NCI-H1092 (cell line): ENCODE results near the gene FEZF1.

Experiments
- DNase-seq: peaks from one replicate; lab custom pipeline; 2025; lab: John Stamatoyannopoulos, UW

FEZF1 gene

GRCh38 chr7:122304319-122304975, at the start of gene FEZF1:
Gene FEZF1 (minus strand): TSS chr7:122304750. CDS start chr7:122304437, 313 bp downstream.
- no peak for DNase-seq

GRCh38 chr7:122352454-122352853, 47.9 kb upstream of the FEZF1 start:
- no peak for DNase-seq

GRCh38 chr7:122350701-122351100, 46.2 kb upstream of the FEZF1 start:
- no peak for DNase-seq

GRCh38 chr7:122344303-122344620, 39.7 kb upstream of the FEZF1 start:
- DNase-seq = no peak

GRCh38 chr7:122343601-122344302, 39.2 kb upstream of the FEZF1 start:
- no peak for DNase-seq

GRCh38 chr7:122340427-122340826, 35.9 kb upstream of the FEZF1 start:
- no peak for DNase-seq

- DNase-seq = no peak
These were observed 34.8 kb upstream of the FEZF1 start for GRCh38 chr7:122339145-122339904.

GRCh38 chr7:122337011-122337410, 32.5 kb upstream of the FEZF1 start:
- no peak for DNase-seq

GRCh38 chr7:122329145-122329802, 24.7 kb upstream of the FEZF1 start:
- DNase-seq = no peak

- DNase-seq = no peak
These were observed 23.4 kb upstream of the FEZF1 start for GRCh38 chr7:122327969-122328368.

- no peak for DNase-seq
These were observed 12.2 kb upstream of the FEZF1 start for GRCh38 chr7:122316467-122317388.

- no peak for DNase-seq
These were observed 11.2 kb upstream of the FEZF1 start for GRCh38 chr7:122315507-122316466.

- no peak for DNase-seq
These were observed 9.7 kb upstream of the FEZF1 start for GRCh38 chr7:122314284-122314683.

- no peak for DNase-seq
These were observed 8.2 kb upstream of the FEZF1 start for GRCh38 chr7:122312789-122313188.

- no peak for DNase-seq
These were observed 7.3 kb upstream of the FEZF1 start for GRCh38 chr7:122311734-122312450.

- no peak for DNase-seq
These were observed 6.6 kb upstream of the FEZF1 start for GRCh38 chr7:122311050-122311700.

GRCh38 chr7:122310119-122311021, 5.8 kb upstream of the FEZF1 start:
- no peak for DNase-seq

- no peak for DNase-seq
These were observed 4.9 kb upstream of the FEZF1 start for GRCh38 chr7:122309421-122309820.
